ENCODE results near the gene RBM34. TPM values are rescaled to one million over a fixed set of nuclear protein-coding genes. Genes with fewer than 3 reads are reported as not detected.

RBM34 gene
- total RNA-seq, 2 experiments from 2014 or later, result 136 TPM

- no peak overlapping the region for H3K4me3 Mint-ChIP-seq
- no peaks in the 10 kb centered on the region for H3K9me3 Mint-ChIP-seq
- TF ChIP-seq CTCF (IDR thresholded peaks at IDR 0.05), result no peak
- H3K27ac Mint-ChIP-seq, result peak overlapping the region; percentile 28
- intact Hi-C loops (cut with micrococcal nuclease), result no loop called here
- ChIA-PET POLR2A (interaction anchor here (1.1 to 1.8 kb wide), 2 partner anchors 9 to 11 kb away, joined by 3 to 6 read pairs; no protein-coding TSS in a partner anchor), CTCF (interaction anchor here (1.1 to 1.3 kb wide), 3 partner anchors 9 to 107 kb away, joined by 3 read pairs; no protein-coding TSS in a partner anchor)
- no peak for ATAC-seq
- H3K36me3 Mint-ChIP-seq (ENCODE audit: low read depth), result peaks cover 75% of the 10 kb centered on the region
- DNase-seq, result no peak
- H3K27me3 Mint-ChIP-seq, result no peaks in the 10 kb centered on the region
- peaks cover 10% of the 10 kb centered on the region for H3K4me1 Mint-ChIP-seq (ENCODE audit: low read depth)
These were observed 47.7 kb downstream of the RBM34 start for GRCh38 chr1:235113183-235113917.

DNA sequence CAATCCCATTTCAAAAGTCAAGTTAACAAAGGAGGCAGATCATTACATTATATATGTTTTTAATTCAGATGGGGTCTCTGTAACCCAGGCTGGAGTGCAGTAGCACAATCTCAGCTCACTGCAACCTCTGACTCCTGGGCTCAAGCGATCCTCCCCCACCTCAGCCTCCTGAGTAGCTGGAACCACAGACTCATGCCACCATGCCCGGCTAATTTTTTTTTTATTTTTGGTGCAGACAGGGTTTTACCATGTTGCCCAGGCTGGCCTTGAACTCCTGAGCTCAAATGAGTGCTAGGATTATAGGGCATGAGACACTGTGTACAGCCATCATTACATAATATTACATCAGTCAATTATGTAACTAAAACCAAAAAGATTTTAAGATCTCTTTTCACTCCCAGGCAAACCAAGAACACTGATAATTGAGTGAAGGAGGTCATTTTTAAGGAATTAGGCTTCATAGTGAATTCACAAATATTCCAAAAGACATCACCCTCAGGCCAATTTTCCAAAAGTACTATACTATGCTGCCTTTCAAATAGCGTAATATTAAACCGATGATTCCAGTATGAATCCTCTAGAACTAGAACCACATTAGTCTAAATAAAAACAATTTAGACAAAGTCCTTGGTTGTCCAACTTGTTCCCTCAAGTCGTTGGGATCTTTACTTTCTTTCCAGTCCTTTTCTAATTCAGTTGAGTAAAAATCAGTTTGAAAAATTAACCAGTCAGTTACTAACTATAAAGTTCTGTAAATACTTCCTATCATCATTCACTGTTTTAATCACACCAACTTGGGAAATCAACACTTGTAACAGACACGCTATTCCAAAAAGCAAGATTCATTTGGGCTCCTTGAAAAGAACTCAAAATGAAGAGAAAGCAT is 48.5 kb downstream of the RBM34 start:
- Mint-ChIP-seq H3K27ac (peak overlapping the region; percentile 46), H3K9me3 (no peaks in the 10 kb centered on the region), H3K4me1 (ENCODE audit: low read depth) (peaks cover 7% of the 10 kb centered on the region), H3K4me3 (no peak overlapping the region), H3K36me3 (ENCODE audit: low read depth) (peaks cover 71% of the 10 kb centered on the region), H3K27me3 (no peaks in the 10 kb centered on the region)
- ChIA-PET CTCF (interaction anchor here (1.2 to 1.3 kb wide), 2 partner anchors 8 to 10 kb away, joined by 3 read pairs; no protein-coding TSS in a partner anchor), POLR2A (interaction anchor here (1.5 to 1.8 kb wide), 2 partner anchors 8 to 17 kb away, joined by 3 to 6 read pairs; no protein-coding TSS in a partner anchor)
- intact Hi-C loops (cut with micrococcal nuclease), result no loop called here
- DNase-seq (no peak), ATAC-seq (no peak)
- TF ChIP-seq CTCF (IDR thresholded peaks at IDR 0.05), result no peak

DNA sequence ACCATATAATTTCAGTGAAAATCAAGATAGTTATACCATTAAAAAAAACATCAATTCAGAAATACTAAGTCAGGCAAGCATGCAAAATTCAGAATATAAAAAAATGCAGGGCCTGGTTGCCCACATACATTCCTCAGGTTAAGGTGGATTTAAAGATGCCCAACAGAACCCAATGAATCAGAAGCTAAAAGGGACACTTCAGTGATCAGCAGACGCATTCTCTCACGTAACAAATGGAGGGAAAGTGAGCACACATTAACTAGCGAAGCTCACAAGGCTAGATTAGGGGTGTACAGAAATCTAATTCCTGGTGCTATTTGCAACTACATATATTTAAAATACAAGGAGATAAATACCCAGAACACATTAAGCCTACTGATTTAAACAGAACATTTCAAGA is 49.9 kb downstream of the RBM34 start:
- Mint-ChIP-seq H3K4me3 (no peak overlapping the region), H3K27me3 (no peaks in the 10 kb centered on the region), H3K4me1 (ENCODE audit: low read depth) (peaks cover 18% of the 10 kb centered on the region), H3K27ac (peak overlapping the region; percentile 70), H3K36me3 (ENCODE audit: low read depth) (peaks cover 75% of the 10 kb centered on the region), H3K9me3 (no peaks in the 10 kb centered on the region)
- ChIA-PET CTCF (no interaction called here), POLR2A (interaction anchor here (1.3 kb wide), 1 partner anchor 14 kb away, joined by 3 read pairs; no protein-coding TSS in a partner anchor)
- ATAC-seq, result no peak
- DNase-seq, result no peak
- intact Hi-C loops (cut with micrococcal nuclease), result no loop called here
- TF ChIP-seq CTCF (IDR thresholded peaks at IDR 0.05), result no peak

DNA sequence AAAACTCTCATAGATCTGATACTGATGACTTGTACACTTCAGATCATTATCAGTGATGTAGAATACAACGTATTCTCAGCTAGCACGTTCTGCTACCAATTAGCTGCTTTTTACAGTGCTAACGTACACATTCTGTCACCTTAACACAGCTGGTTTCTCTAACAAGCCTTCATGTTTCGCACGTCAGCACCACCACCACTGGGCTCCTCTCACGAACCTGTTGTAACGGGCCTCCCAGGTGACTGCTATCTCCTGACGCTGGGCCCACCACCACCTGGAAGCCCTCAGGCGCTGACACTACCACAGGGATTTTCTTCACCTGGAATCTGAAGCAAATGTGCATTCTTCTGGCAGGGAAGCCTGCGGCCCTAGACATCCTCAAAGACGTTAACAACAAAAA is 52.2 kb downstream of the RBM34 start:
- peaks cover 33% of the 10 kb centered on the region for H3K4me1 Mint-ChIP-seq (ENCODE audit: low read depth)

More for the DNA sequence above, 52.2 kb downstream of the RBM34 start:
- H3K36me3 Mint-ChIP-seq (ENCODE audit: low read depth), result peaks cover 64% of the 10 kb centered on the region
- DNase-seq, result no peak
- TF ChIP-seq CTCF (IDR thresholded peaks at IDR 0.05), result no peak
- no peaks in the 10 kb centered on the region for H3K9me3 Mint-ChIP-seq
- no peak overlapping the region for H3K27ac Mint-ChIP-seq
- H3K4me3 Mint-ChIP-seq, result no peak overlapping the region
- no peaks in the 10 kb centered on the region for H3K27me3 Mint-ChIP-seq
- ATAC-seq, result no peak
- intact Hi-C loops (cut with micrococcal nuclease), result no loop called here
- ChIA-PET CTCF (interaction anchor here (0.6 to 2.9 kb wide), 4 partner anchors 11 to 308 kb away, joined by 3 to 10 read pairs (median 4); no protein-coding TSS in a partner anchor), POLR2A (interaction anchor here (0.7 to 3.3 kb wide), 8 partner anchors 9 to 139 kb away, joined by 3 to 12 read pairs (median 4); partner anchors contain the start of gene TOMM20)

Data from activated CD8-positive, alpha-beta T cell treated with anti-CD3 and anti-CD28 coated beads for 36 hours (primary cell).